Kidney (tissue), 14 donors: ENCODE measurements around the gene DAB1. TPM values are rescaled to one million over a fixed set of nuclear protein-coding genes. Genes with fewer than 3 reads are reported as not detected.

Experiments used
- DNase-seq, 5 donors: peaks; one replicate each; pipeline ENCODE4 v3.0.0-alpha.2; 2013 to 2020
- FAIRE-seq: peaks from 2 replicates; lab custom pipeline; 2012; peaks lifted over from hg19 to GRCh38; lab: Jason Lieb, UNC
- H3K27ac ChIP-seq, 2 donors: one replicate each; pipeline ENCODE4 v1.7.0; 2013; ENCODE audit warnings: low read depth in 2 of 2, low read length in 2 of 2, inconsistent platforms in 1 of 2
- H3K27me3 ChIP-seq: one replicate; pipeline ENCODE4 v1.7.1; 2013; ENCODE audit warnings: low read length, inconsistent platforms; ENCODE audit not compliant: control insufficient read depth, insufficient read depth
- H3K36me3 ChIP-seq, 3 donors: one replicate each; pipeline versions ENCODE4 v1.7.0 to v1.7.1; 2013; ENCODE audit warnings: low read length in 3 of 3, control low read depth in 1 of 3, inconsistent platforms in 1 of 3; ENCODE audit not compliant: insufficient read depth in 3 of 3, control insufficient read depth in 2 of 3
- H3K4me1 ChIP-seq, 3 donors: one replicate each; pipeline versions ENCODE4 v1.7.0 to v1.7.1; 2013; ENCODE audit warnings: low read length in 3 of 3, inconsistent platforms in 1 of 3, low read depth in 1 of 3; ENCODE audit not compliant: control insufficient read depth in 2 of 3, insufficient read depth in 2 of 3
- H3K4me3 ChIP-seq, 3 donors: one replicate each; pipeline versions ENCODE4 v1.7.0 to v1.8.1; 2013; ENCODE audit warnings: low read length in 3 of 3, control low read depth in 1 of 3, inconsistent platforms in 1 of 3
- H3K9ac ChIP-seq, 3 donors: one replicate each; pipeline versions ENCODE4 v1.7.0 to v1.7.1; 2013; ENCODE audit warnings: low read length in 3 of 3, control low read depth in 1 of 3, inconsistent platforms in 1 of 3
- H3K9me3 ChIP-seq, 3 donors: one replicate each; pipeline versions ENCODE4 v1.7.0 to v1.7.1; 2013; ENCODE audit warnings: low read length in 3 of 3, control low read depth in 1 of 3, inconsistent platforms in 1 of 3; ENCODE audit not compliant: control insufficient read depth in 2 of 3, insufficient read depth in 1 of 3
- CTCF ChIP-seq: IDR thresholded peaks from 3 replicates; pipeline ENCODE4 v1.5.1; 2012; ENCODE audit warnings: mild to moderate bottlenecking, moderate library complexity, borderline replicate concordance; ENCODE audit not compliant: insufficient read depth; ENCODE audit errors: extremely low read depth
- intact Hi-C: fragments of 100-400 bp; cut with DNase I; formaldehyde crosslinking; loops from one replicate; pipeline ENCODE4 v1.11.1; 2022
- polyA plus RNA-seq: library from polyadenylated mRNA; stranded (reverse); fragments of 350-450 nt; fragmentation: Illumina TruSeq; extraction: RNeasy Lipid Tissue Mini Kit (QIAGEN cat#74804); gene quantifications from one replicate; pipeline ENCODE4 v1.2.3, GENCODE V29; 2014; ENCODE audit warnings: low read depth, low replicate concordance; ENCODE audit not compliant: insufficient read depth
- total RNA-seq: library from RNA; stranded (reverse); fragmentation: NEBNext Ultra II Directional; extraction: Animal tissue kit (Norgen Biotek cat#: 25700); gene quantifications from one replicate; pipeline ENCODE4 v1.2.1, GENCODE V29; 2021
- donor health status: control.
- donor health status: control.
- donor health status: control.
- donor health status: control.
- donor health status: control.
- donor health status: DM: yes; HTN: yes; CAD: no.
- donor health status: Normal renal cell carcinoma (clear cell type).

The DAB1 gene
- total and polyA plus RNA-seq, 2 donors from 2014 or later = 2.3 TPM; not detected in 1

- H3K4me3 ChIP-seq = no peak overlapping the region
- no peaks in the 10 kb centered on the region for H3K9me3 ChIP-seq
- H3K36me3 ChIP-seq = no peaks in the 10 kb centered on the region
- TF ChIP-seq CTCF = no peak
- FAIRE-seq (no peak), DNase-seq (no peak)
- H3K27me3 ChIP-seq = no peaks in the 10 kb centered on the region
- no peak overlapping the region for H3K9ac ChIP-seq
- no peak overlapping the region for H3K27ac ChIP-seq
- intact Hi-C loops = no loop called here
- no peaks in the 10 kb centered on the region for H3K4me1 ChIP-seq
Measured at GRCh38 chr1:57464756-57465155, 40.9 kb upstream of the DAB1 start.

- H3K9ac ChIP-seq = no peak overlapping the region
- H3K4me1 ChIP-seq = no peaks in the 10 kb centered on the region
- intact Hi-C loops = no loop called here
- no peak overlapping the region for H3K4me3 ChIP-seq
- H3K27me3 ChIP-seq = no peaks in the 10 kb centered on the region
- no peak overlapping the region for H3K27ac ChIP-seq
- FAIRE-seq (no peak), DNase-seq (no peak)
- H3K9me3 ChIP-seq = no peaks in the 10 kb centered on the region
- H3K36me3 ChIP-seq = no peaks in the 10 kb centered on the region
- no peak for TF ChIP-seq CTCF
Measured at GRCh38 chr1:57463343-57463742, 39.5 kb upstream of the DAB1 start.

- no peak overlapping the region for H3K4me3 ChIP-seq
- FAIRE-seq (no peak), DNase-seq (no peak)
- no peaks in the 10 kb centered on the region for H3K36me3 ChIP-seq
- no peak overlapping the region for H3K9ac ChIP-seq
- no peaks in the 10 kb centered on the region for H3K27me3 ChIP-seq
- intact Hi-C loops = no loop called here
- no peak for TF ChIP-seq CTCF
- H3K9me3 ChIP-seq = no peaks in the 10 kb centered on the region
- H3K4me1 ChIP-seq = no peaks in the 10 kb centered on the region
- no peak overlapping the region for H3K27ac ChIP-seq
Measured at GRCh38 chr1:57461405-57461804, 37.5 kb upstream of the DAB1 start.

- H3K36me3 ChIP-seq = no peaks in the 10 kb centered on the region
- H3K9ac ChIP-seq = no peak overlapping the region
- H3K27ac ChIP-seq = no peak overlapping the region
- H3K27me3 ChIP-seq = no peaks in the 10 kb centered on the region
- H3K4me3 ChIP-seq = no peak overlapping the region
- H3K4me1 ChIP-seq = no peaks in the 10 kb centered on the region
- no peak for TF ChIP-seq CTCF
- intact Hi-C loops = no loop called here
- FAIRE-seq (no peak), DNase-seq (no peak)
- no peaks in the 10 kb centered on the region for H3K9me3 ChIP-seq
Measured at GRCh38 chr1:57451516-57451915, 27.7 kb upstream of the DAB1 start.
